ENCODE measurements around the gene RGL1. TPM values are rescaled to one million over a fixed set of nuclear protein-coding genes. Genes with fewer than 3 reads are reported as not detected.
A peak's percentile ranks its signal among the peaks of the same experiment; 100 is the strongest.

The RGL1 gene
- total and polyA plus RNA-seq, 9 of the 15 experiments (the other 6 are each of a cell fraction or from before 2014, with no cell fraction given), result under 0.01 to 0.07 (median 0.04) TPM

GRCh38 chr1:183832459-183832858, 27.5 kb downstream of the RGL1 start:
- Histone ChIP-seq H3K27me3 (ENCODE audit: control insufficient read depth in 2 of 2, insufficient read depth in 2 of 2, low read length in 2 of 2) (peaks cover 3 to 4% of the 10 kb centered on the region in 2 experiments; a peak in 2 of 5 replicates), H3K9me1 (ENCODE audit: control insufficient read depth, insufficient read depth, low read length) (no peaks in the 10 kb centered on the region), H3K9ac (ENCODE audit: insufficient read depth in 1 of 2, low read depth in 2 of 2, low read length in 2 of 2) (no peak overlapping the region), H3K4me1 (replicated peaks in 1 of 2; ENCODE audit: control insufficient read depth in 2 of 2, insufficient read depth in 2 of 2, low read length in 2 of 2) (no peaks in the 10 kb centered on the region), H4K20me1 (replicated peaks; ENCODE audit: control insufficient read depth, insufficient read depth, low read length) (no peaks in the 10 kb centered on the region), H2AFZ (ENCODE audit: low read depth, low read length) (no peak overlapping the region), H3K4me3 (no peak overlapping the region), H3K36me3 (ENCODE audit: control insufficient read depth, insufficient read depth, low read length) (no peaks in the 10 kb centered on the region), H3K79me2 (ENCODE audit: control insufficient read depth, insufficient read depth, low read length) (no peaks in the 10 kb centered on the region), H3K4me2 (ENCODE audit: insufficient read depth, low read length) (no peak overlapping the region), H3K27ac (ENCODE audit: extremely low read depth, low read depth, low read length) (no peak overlapping the region), H3K9me3 (replicated peaks; ENCODE audit: control insufficient read depth, insufficient read depth, low read depth, low read length) (no peaks in the 10 kb centered on the region)
- ChIA-PET CTCF (ENCODE audit: low intra/inter-chr PET ratio) (no interaction called here), POLR2A (interaction anchor here (0.7 to 0.8 kb wide), 2 partner anchors 13 to 541 kb away, joined by 3 read pairs; no protein-coding TSS in a partner anchor)
- in situ Hi-C loops (cut with MboI), result no loop called here
- TF ChIP-seq SREBF1 (IDR thresholded peaks at IDR 0.05; ENCODE audit: borderline replicate concordance, low read depth, low read length) (no peak), ZNF778 (CRISPR knock-in tag; IDR thresholded peaks at IDR 0.05) (no peak), ZNF184 (CRISPR knock-in tag; IDR thresholded peaks at IDR 0.05) (no peak), TAF15 (IDR thresholded peaks at IDR 0.05; ENCODE audit: low read depth, low read length) (no peak), RBM25 (IDR thresholded peaks at IDR 0.05; ENCODE audit: low read depth, low read length, severe bottlenecking) (peak; percentile 74), SIN3B (IDR thresholded peaks at IDR 0.05; ENCODE audit: low read depth) (no peak), ZNF274 (IDR thresholded peaks at IDR 0.05; ENCODE audit: borderline replicate concordance, low read depth, low read length) (no peak)
- intact Hi-C loops (cut with micrococcal nuclease), result no loop called here
- BruUV-seq (replicated peaks), result no TSS peak
- FAIRE-seq, result no peak
- ATAC-seq, result no peak
- no peak for DNase-seq (ENCODE audit: extremely low read depth in 1 of 4, low spot score in 3 of 4)

- no peaks in the 10 kb centered on the region for H3K4me1 ChIP-seq (replicated peaks in 1 of 2; ENCODE audit: control insufficient read depth in 2 of 2, insufficient read depth in 2 of 2, low read length in 2 of 2)
- H3K27ac ChIP-seq (ENCODE audit: extremely low read depth, low read depth, low read length), result no peak overlapping the region
- H4K20me1 ChIP-seq (replicated peaks; ENCODE audit: control insufficient read depth, insufficient read depth, low read length), result no peaks in the 10 kb centered on the region
- CTCF ChIA-PET (ENCODE audit: low intra/inter-chr PET ratio), result no interaction called here
- peaks cover 3 to 4% of the 10 kb centered on the region in 2 experiments; a peak in 2 of 5 replicates for H3K27me3 ChIP-seq (ENCODE audit: control insufficient read depth in 2 of 2, insufficient read depth in 2 of 2, low read length in 2 of 2)
- no peaks in the 10 kb centered on the region for H3K79me2 ChIP-seq (ENCODE audit: control insufficient read depth, insufficient read depth, low read length)
- no peaks in the 10 kb centered on the region for H3K36me3 ChIP-seq (ENCODE audit: control insufficient read depth, insufficient read depth, low read length)
- in situ Hi-C loops (cut with MboI), result no loop called here
- H3K9me3 ChIP-seq (replicated peaks; ENCODE audit: control insufficient read depth, insufficient read depth, low read depth, low read length), result no peaks in the 10 kb centered on the region
- no peak overlapping the region for H3K9ac ChIP-seq (ENCODE audit: insufficient read depth in 1 of 2, low read depth in 2 of 2, low read length in 2 of 2)
- FAIRE-seq (no peak), DNase-seq (ENCODE audit: extremely low read depth in 1 of 4, low spot score in 3 of 4) (no peak), ATAC-seq (no peak)
- no peak overlapping the region for H2AFZ ChIP-seq (ENCODE audit: low read depth, low read length)
- no peak overlapping the region for H3K4me2 ChIP-seq (ENCODE audit: insufficient read depth, low read length)
- 0% methylated on average over 3 of the region's 3 CpGs for WGBS (ENCODE audit: insufficient coverage, low coverage, missing lambda C conversion rate)
- H3K9me1 ChIP-seq (ENCODE audit: control insufficient read depth, insufficient read depth, low read length), result no peaks in the 10 kb centered on the region
- H3K4me3 ChIP-seq, result no peak overlapping the region
- BruUV-seq (replicated peaks), result no TSS peak
- intact Hi-C loops (cut with micrococcal nuclease), result no loop called here
- POLR2A ChIA-PET, result no interaction called here
- TF ChIP-seq PHF21A (IDR thresholded peaks at IDR 0.05; ENCODE audit: borderline replicate concordance, low read depth) (no peak), SMAD1 (IDR thresholded peaks at IDR 0.05; ENCODE audit: low read depth, low read length, partially characterized antibody) (no peak), JUNB (CRISPR knock-in tag; conservative IDR thresholded peaks at IDR 0.05) (no peak), RAD21 (CRISPR knock-in tag; conservative IDR thresholded peaks at IDR 0.05 in 1 of 2, IDR thresholded peaks at IDR 0.05 in 1 of 2) (no peak), EP400 (IDR thresholded peaks at IDR 0.05) (no peak), PHF20 (IDR thresholded peaks at IDR 0.05; ENCODE audit: partially characterized antibody) (no peak), CHCHD3 (CRISPR knock-in tag; IDR thresholded peaks at IDR 0.05) (no peak), KAT7 (CRISPR knock-in tag; IDR thresholded peaks at IDR 0.05; ENCODE audit: borderline replicate concordance) (no peak), MEIS2 (IDR thresholded peaks at IDR 0.05; ENCODE audit: partially characterized antibody) (no peak), EZH2 (IDR thresholded peaks at IDR 0.05; ENCODE audit: borderline replicate concordance, low read depth, low read length) (no peak), CXXC5 (CRISPR knock-in tag; IDR thresholded peaks at IDR 0.05) (no peak)
Observed at GRCh38 chr1:183834568-183834967, 29.6 kb downstream of the RGL1 start.

All from K562 (cell line).